Stimulated activated naive B cell treated with anti-CD40 and anti-IgM and Interleukin-4, amounts not matched to agents 10 μg/mL and 1 μg/mL and 100 μg/mL, for 72 hours (primary cell): ENCODE measurements around the gene EFNB3.

Experiments
- ATAC-seq, 2 donors: fragments of 150-1000 bp; cut with Tn5 transposase; replicated peaks; 2 replicates each; pipeline ENCODE4 v1.10.0; 2021; ENCODE audit warnings: moderate library complexity in 1 of 2
- DNase-seq: peaks from one replicate; pipeline ENCODE4 v3.0.0; 2021
- H3K27ac Mint-ChIP-seq: one replicate; pipeline ENCODE4 v1.8.0; 2022; ENCODE audit warnings: mild to moderate bottlenecking, mixed read lengths
- H3K27me3 Mint-ChIP-seq, 2 donors: one replicate each; pipeline ENCODE4 v1.8.0; 2022; ENCODE audit warnings: mixed read lengths in 2 of 2
- H3K36me3 Mint-ChIP-seq, 2 donors: one replicate each; pipeline ENCODE4 v1.8.0; 2022; ENCODE audit warnings: mixed read lengths in 2 of 2, mild to moderate bottlenecking in 1 of 2
- H3K4me1 Mint-ChIP-seq, 2 donors: one replicate each; pipeline ENCODE4 v1.8.0; 2022; ENCODE audit warnings: mixed read lengths in 2 of 2, mild to moderate bottlenecking in 1 of 2
- H3K4me3 Mint-ChIP-seq, 2 donors: one replicate each; pipeline ENCODE4 v1.8.0; 2022; ENCODE audit warnings: mild to moderate bottlenecking in 2 of 2, mixed read lengths in 2 of 2, moderate library complexity in 1 of 2
- H3K9me3 Mint-ChIP-seq, 2 donors: one replicate each; pipeline ENCODE4 v1.8.0; 2022; ENCODE audit warnings: mixed read lengths in 2 of 2, mild to moderate bottlenecking in 1 of 2

EFNB3 gene

DNA sequence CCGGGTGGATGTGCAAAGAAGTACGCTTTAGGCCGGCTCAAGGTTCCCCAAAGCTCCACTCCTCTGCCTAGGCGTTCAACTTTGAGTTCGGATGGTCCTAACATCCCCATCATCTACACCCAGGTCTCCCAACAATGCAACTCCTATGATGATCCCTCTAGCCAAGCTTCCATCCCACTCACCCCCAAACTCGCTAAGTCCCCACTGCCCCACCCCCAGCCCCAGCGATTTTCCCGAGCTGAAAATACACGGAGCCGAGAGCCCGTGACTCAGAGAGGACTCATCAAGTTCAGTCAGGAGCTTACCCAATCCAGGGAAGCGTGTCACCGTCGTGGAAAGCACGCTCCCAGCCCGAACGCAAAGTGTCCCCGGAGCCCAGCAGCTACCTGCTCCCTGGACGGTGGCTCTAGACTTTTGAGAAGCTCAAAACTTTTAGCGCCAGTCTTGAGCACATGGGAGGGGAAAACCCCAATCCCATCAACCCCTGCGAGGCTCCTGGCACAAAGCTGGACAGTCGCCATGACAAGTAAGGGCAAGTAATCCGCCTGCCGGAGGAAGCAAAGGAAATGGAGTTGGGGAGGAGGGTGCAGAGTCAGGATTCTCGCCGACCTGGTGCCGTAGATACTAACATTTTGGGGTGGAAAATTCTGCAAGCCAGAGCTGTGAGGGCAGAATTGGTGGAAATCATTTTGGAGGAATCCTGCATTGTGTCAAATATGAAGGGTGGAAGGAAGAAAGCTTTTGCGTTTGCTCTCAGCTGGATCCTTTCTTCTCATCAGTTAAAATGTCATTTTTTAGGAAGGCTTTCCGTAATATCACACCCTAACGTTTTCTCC lies 17.7 kb upstream of the EFNB3 start, which contains the start of gene TP53:
Gene TP53 (minus strand): TSS at position 419 of the 836 bp plus-strand sequence. CDS start 10,896 bp downstream, outside the sequence.
- H3K9me3 Mint-ChIP-seq = no peaks in the 10 kb centered on the region
- peak within 1 kb of the TSS; percentile 99 for H3K27ac Mint-ChIP-seq
- DNase-seq = peak; percentile 89
- H3K4me3 Mint-ChIP-seq = peak within 1 kb of the TSS; percentile 88 to 91
- H3K36me3 Mint-ChIP-seq = peaks cover 18 to 44% of the 10 kb centered on the region in 2 donors
- no peaks in the 10 kb centered on the region for H3K27me3 Mint-ChIP-seq
- peaks cover 25 to 44% of the 10 kb centered on the region in 2 donors for H3K4me1 Mint-ChIP-seq
- peak; percentile 53 to 58 for ATAC-seq

DNA sequence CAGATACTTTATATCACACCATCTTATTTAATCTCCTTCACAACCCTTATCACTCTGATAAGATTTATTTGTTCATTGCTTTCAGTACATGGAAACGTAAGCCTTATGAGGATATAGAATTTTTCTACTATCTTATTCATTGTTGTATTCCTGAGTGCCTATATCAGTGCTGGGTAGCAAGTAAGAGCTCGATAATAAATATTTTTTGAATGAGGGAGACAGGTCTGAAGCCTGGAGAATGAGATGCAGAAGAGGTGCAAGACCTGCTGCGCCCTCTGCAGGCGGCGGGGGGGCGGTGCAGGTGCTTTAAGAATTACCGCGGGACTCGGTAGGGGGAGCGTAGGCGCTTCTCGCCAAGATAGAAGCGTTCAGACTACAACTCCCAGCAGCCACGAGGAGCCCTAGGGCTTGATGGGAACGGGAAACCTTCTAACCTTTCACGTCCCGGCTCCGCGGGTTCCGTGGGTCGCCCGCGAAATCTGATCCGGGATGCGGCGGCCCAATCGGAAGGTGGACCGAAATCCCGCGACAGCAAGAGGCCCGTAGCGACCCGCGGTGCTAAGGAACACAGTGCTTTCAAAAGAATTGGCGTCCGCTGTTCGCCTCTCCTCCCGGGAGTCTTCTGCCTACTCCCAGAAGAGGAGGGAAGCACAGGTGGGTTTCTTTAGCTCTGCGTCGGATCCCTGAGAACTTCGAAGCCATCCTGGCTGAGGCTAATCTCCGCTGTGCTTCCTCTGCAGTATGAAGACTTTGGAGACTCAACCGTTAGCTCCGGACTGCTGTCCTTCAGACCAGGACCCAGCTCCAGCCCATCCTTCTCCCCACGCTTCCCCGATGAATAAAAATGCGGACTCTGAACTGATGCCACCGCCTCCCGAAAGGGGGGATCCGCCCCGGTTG lies 16.8 kb upstream of the EFNB3 start, which contains the start of gene WRAP53:
Gene WRAP53 (plus strand): TSS at position 570 of the 900 bp plus-strand sequence. CDS start 172 bp downstream, at position 742.
- H3K9me3 Mint-ChIP-seq = no peaks in the 10 kb centered on the region
- peak within 1 kb of the TSS; percentile 99 for H3K27ac Mint-ChIP-seq
- peaks cover 24 to 41% of the 10 kb centered on the region in 2 donors for H3K4me1 Mint-ChIP-seq
- no peaks in the 10 kb centered on the region for H3K27me3 Mint-ChIP-seq
- peak within 1 kb of the TSS; percentile 88 to 91 for H3K4me3 Mint-ChIP-seq
- H3K36me3 Mint-ChIP-seq = peaks cover 25 to 51% of the 10 kb centered on the region in 2 donors
- DNase-seq = peak; percentile 95
- ATAC-seq = peak; percentile 83 to 84

DNA sequence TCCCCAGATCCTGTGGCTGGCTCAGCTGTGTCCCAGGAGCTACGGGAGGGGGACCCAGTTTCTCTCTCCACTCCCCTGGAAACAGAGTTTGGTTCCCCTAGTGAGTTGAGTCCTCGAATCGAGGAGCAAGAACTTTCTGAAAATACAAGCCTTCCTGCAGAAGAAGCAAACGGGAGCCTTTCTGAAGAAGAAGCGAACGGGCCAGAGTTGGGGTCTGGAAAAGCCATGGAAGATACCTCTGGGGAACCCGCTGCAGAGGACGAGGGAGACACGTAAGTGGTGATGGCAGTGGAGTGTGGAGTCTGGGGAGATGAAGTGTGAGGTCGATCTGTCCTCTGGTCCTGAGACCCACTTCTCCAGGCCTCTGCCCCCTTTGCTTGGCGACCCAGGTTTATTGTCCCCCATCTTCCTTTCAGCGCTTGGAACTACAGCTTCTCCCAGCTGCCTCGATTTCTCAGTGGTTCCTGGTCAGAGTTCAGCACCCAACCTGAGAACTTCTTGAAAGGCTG lies 16.1 kb upstream of the EFNB3 start:
- no peak for ATAC-seq
- Mint-ChIP-seq H3K27ac (peak overlapping the region; percentile 99), H3K4me3 (peak overlapping the region; percentile 88 to 91), H3K36me3 (peaks cover 28 to 51% of the 10 kb centered on the region in 2 donors), H3K4me1 (peaks cover 23 to 37% of the 10 kb centered on the region in 2 donors), H3K27me3 (no peaks in the 10 kb centered on the region), H3K9me3 (no peaks in the 10 kb centered on the region)
- DNase-seq = no peak

- peaks cover 0 to 2% of the 10 kb centered on the region in 2 donors for H3K4me1 Mint-ChIP-seq
- ATAC-seq = no peak
- H3K36me3 Mint-ChIP-seq = peaks cover 40 to 62% of the 10 kb centered on the region in 2 donors
- no peak overlapping the region for H3K4me3 Mint-ChIP-seq
- no peak overlapping the region for H3K27ac Mint-ChIP-seq
- no peaks in the 10 kb centered on the region for H3K27me3 Mint-ChIP-seq
- H3K9me3 Mint-ChIP-seq = no peaks in the 10 kb centered on the region
- DNase-seq = no peak
These were observed 9.4 kb upstream of the EFNB3 start for GRCh38 chr17:7695586-7695985.

GRCh38 chr17:7697828-7698588 lies 7.0 kb upstream of the EFNB3 start:
- ATAC-seq (no peak), DNase-seq (no peak)
- Mint-ChIP-seq H3K4me3 (no peak overlapping the region), H3K27ac (no peak overlapping the region), H3K27me3 (peaks cover 11 to 12% of the 10 kb centered on the region in 2 donors), H3K4me1 (no peaks in the 10 kb centered on the region), H3K9me3 (no peaks in the 10 kb centered on the region), H3K36me3 (peaks cover 52 to 69% of the 10 kb centered on the region in 2 donors)

GRCh38 chr17:7700510-7700909 lies 4.5 kb upstream of the EFNB3 start:
- no peaks in the 10 kb centered on the region for H3K9me3 Mint-ChIP-seq
- H3K4me3 Mint-ChIP-seq = no peak overlapping the region
- DNase-seq = no peak
- peaks cover 54 to 72% of the 10 kb centered on the region in 2 donors for H3K36me3 Mint-ChIP-seq
- ATAC-seq = no peak
- peaks cover 12 to 18% of the 10 kb centered on the region in 2 donors for H3K4me1 Mint-ChIP-seq
- H3K27ac Mint-ChIP-seq = no peak overlapping the region
- peaks cover 32% of the 10 kb centered on the region in 2 donors for H3K27me3 Mint-ChIP-seq

DNA sequence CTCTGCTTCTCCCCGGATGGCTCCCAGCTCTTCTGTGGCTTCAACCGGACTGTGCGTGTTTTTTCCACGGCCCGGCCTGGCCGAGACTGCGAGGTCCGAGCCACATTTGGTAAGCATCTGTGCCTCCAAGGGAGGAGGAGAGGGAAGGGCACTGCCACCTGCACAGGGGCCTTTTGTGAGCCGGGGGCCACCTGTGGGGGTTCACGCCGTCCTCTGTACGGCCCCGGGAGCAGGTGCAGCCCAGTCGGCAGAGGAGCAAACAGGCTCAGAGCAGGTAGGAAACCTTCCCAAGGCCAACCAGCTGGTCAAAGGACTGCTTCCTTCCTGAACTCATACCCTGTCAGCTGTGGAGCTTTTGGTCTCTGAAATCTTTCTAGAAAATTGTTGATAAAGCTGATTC lies 3.3 kb upstream of the EFNB3 start:
- H3K4me1 Mint-ChIP-seq = peaks cover 18 to 28% of the 10 kb centered on the region in 2 donors
- H3K27ac Mint-ChIP-seq = no peak overlapping the region
- H3K9me3 Mint-ChIP-seq = no peaks in the 10 kb centered on the region
- no peak for ATAC-seq
- H3K27me3 Mint-ChIP-seq = peaks cover 43 to 44% of the 10 kb centered on the region in 2 donors
- DNase-seq = no peak
- H3K4me3 Mint-ChIP-seq = no peak overlapping the region
- H3K36me3 Mint-ChIP-seq = peaks cover 44 to 62% of the 10 kb centered on the region in 2 donors

DNA sequence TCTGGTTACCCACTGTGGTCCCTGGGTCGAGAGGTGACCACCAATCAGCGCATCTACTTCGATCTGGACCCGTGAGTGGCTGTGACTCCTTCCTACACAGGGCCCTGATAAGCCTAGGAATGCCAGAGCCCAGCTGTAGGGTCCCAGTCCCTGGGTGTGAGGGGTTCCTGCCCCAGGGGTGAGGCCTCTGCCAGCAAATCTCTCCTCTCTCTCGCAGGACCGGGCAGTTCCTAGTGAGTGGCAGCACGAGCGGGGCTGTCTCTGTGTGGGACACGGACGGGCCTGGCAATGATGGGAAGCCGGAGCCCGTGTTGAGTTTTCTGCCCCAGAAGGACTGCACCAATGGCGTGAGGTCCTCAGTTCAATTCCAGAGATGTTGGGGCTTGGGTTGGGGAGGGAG lies 2.2 kb upstream of the EFNB3 start:
- H3K27ac Mint-ChIP-seq = no peak overlapping the region
- ATAC-seq (no peak), DNase-seq (no peak)
- peaks cover 18 to 28% of the 10 kb centered on the region in 2 donors for H3K4me1 Mint-ChIP-seq
- peaks cover 52 to 55% of the 10 kb centered on the region in 2 donors for H3K27me3 Mint-ChIP-seq
- peaks cover 38 to 52% of the 10 kb centered on the region in 2 donors for H3K36me3 Mint-ChIP-seq
- no peaks in the 10 kb centered on the region for H3K9me3 Mint-ChIP-seq
- H3K4me3 Mint-ChIP-seq = no peak overlapping the region

DNA sequence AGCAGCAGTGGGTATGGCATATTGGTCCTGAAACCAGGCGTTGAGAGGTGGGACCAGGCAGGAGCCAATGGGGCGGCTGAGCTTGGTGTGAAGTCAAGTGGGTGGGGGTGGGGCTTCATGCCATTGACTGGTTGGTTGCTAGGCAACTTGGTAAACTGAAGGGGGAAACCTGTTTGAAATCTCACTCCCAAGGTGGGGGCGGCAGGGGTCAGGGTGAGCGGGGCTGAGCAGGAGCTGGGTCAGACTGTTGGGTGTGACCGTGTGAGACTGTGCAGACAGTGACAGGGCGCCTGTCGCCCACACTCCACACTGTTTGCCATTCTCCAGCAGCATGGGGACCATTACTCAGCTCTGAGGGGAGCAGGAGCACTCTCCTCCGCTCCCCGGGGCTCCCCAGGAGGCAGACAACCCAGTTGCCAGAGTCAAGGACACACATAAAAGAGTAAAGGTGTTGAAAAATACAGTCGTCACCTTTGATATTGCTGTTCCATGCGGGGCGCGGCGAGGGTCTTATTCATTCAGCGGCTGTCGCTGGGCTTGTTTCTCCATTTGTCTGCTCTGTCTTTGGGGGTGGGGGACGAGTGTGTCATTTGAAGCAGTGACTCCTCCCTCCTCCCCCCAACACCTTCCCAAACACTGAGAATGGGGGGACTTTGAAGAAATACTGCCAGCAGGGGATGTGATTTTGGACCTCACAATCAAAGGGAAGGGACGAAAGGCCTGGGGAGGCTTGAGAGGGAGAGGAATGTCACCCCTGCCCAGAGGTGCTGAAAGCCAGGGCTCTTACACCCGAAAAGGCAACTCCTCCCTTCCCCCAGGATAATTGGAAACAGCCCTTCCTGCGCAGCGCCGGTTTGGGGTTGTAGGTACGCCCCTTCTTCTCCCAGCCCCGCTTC lies 1.2 kb upstream of the EFNB3 start:
- peaks cover 61 to 62% of the 10 kb centered on the region in 2 donors for H3K27me3 Mint-ChIP-seq
- peaks cover 34 to 47% of the 10 kb centered on the region in 2 donors for H3K36me3 Mint-ChIP-seq
- peak overlapping the region; percentile 14 for H3K27ac Mint-ChIP-seq
- H3K9me3 Mint-ChIP-seq = no peaks in the 10 kb centered on the region
- ATAC-seq (peak in 1 of 2 donors; percentile 45), DNase-seq (no peak)
- peaks cover 18 to 28% of the 10 kb centered on the region in 2 donors for H3K4me1 Mint-ChIP-seq
- H3K4me3 Mint-ChIP-seq = peak overlapping the region in 1 of 2 donors; percentile 81

DNA sequence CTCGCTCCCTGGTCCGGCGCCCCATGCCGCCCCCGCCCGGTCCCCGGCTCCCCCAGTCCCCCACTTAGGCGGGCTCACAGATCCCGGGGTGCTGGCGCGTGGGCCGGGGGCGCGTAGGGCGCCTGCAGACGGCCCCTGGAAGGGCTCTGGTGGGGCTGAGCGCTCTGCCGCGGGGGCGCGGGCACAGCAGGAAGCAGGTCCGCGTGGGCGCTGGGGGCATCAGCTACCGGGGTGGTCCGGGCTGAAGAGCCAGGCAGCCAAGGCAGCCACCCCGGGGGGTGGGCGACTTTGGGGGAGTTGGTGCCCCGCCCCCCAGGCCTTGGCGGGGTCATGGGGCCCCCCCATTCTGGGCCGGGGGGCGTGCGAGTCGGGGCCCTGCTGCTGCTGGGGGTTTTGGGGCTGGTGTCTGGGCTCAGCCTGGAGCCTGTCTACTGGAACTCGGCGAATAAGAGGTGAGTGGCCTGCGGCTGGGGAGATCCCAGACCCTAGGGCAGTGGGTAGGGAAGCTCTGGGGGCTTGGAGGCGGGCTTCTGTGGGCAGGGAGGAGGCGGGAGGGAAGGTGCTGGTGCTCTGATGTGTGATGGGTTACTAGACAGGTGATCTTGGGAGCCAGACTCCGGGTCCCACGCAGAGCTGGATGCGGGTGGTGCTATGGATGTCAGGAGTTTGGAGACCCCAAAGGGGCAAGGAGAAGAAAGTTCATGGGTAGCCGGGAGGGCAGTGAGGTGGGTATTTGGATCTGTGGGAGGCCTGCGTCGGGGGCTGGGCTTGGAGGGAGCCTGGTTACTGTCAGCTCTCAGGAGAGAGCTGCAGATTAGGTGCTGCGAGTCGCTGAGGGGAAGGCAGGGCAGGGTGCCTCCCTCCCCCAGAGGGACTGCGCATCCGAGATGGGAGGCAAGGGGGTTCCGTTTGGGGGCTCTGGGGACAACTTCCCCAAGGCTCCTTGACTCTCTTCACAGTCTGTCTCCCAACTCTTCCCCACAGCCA lies 560 bp downstream of the EFNB3 start:
- DNase-seq = no peak
- Mint-ChIP-seq H3K27me3 (peaks cover 72 to 75% of the 10 kb centered on the region in 2 donors), H3K9me3 (no peaks in the 10 kb centered on the region), H3K4me3 (peak overlapping the region in 1 of 2 donors; percentile 17), H3K4me1 (peaks cover 24 to 34% of the 10 kb centered on the region in 2 donors), H3K27ac (peak overlapping the region; percentile 25), H3K36me3 (peaks cover 32 to 41% of the 10 kb centered on the region in 2 donors)
- ATAC-seq = peak; percentile 29 to 35

DNA sequence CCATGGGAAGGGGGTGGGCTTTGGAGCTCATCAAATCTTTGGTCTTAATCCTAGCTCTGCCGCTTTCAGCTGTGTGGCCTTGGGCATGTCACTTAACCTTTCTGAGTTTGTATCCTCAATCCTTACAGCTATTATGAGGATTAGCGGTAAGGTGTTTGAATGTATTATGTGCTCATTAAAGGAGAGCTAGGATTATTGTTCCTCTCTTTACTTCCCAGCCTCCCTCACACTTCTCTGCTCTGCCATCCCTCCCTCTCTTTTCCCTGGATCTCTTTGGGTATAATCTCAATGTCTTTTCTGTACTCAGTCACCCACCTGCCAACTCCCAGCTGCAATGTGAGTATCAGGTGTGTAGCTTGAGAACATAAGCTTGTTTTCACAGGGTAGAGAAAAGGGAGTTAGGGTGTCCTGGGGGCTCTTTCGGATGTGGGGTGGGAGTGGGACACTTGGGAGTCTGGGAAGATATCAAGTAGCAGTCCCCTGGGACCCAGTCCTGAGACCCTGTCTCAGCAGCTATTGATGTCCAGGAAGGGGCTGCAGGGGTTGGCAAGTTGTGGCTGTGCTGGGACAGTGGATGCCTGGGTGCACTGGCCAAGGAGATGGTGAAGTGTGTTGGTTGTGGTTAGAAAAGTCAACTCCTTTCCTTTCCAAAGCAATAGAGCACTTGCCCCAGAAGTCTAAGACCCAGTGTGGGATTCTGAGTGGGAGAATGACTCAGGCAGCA lies 1.8 kb downstream of the EFNB3 start:
- H3K4me3 Mint-ChIP-seq = no peak overlapping the region

More for the DNA sequence above, 1.8 kb downstream of the EFNB3 start:
- Mint-ChIP-seq H3K9me3 (no peaks in the 10 kb centered on the region), H3K4me1 (peaks cover 24 to 37% of the 10 kb centered on the region in 2 donors), H3K27me3 (peaks cover 77 to 86% of the 10 kb centered on the region in 2 donors), H3K36me3 (peaks cover 22 to 29% of the 10 kb centered on the region in 2 donors), H3K27ac (no peak overlapping the region)
- ATAC-seq (no peak), DNase-seq (no peak)
